ENCODE data around the gene EFNA4. TPM values are rescaled to one million over a fixed set of nuclear protein-coding genes. Genes with fewer than 3 reads are reported as not detected.

Gene EFNA4
- total RNA-seq, 1 donor from 2014 or later, result 2.6 TPM

DNA sequence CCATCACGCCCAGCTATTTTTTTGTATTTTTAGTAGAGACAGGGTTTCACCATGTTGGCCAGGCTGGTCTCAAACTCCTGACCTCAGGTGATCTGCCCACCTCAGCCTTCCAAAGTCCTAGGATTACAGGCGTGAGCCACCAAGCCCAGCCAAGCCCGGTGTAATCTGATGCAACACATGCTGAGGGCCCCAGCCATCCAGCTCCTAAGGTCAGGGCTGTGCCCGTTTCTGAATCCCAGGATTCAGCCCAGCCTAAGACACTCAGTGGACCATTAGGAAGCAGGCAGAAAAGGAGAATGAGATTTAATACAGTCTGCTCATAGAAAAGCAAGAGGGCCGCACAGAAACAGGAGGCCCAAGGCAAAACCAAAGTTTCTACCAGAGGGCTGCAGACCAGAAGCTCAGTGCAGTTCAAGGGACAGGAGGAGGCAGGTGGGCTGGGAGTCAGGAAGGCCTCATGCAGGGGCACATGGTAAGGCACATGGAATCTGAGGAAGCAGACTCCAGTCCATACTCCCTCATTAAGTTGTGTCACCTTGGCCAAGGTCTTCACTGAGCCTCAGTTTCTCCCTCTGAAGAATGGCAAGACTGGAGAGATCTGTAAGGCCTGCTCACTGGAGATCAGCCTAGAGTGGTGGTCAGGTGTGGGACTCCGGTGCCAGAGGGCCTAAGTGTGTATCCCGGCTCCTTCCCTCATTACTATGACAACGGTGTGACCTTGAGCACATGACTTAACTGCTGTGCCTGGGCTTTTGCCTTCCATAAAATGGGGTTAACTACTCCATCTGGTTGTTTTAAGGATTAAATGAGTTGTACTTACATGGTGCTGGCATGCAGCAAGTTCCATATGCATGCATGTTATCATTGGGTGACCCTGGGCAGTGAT is 14.8 kb upstream of the EFNA4 start:
- DNase-seq (no peak), ATAC-seq (ENCODE audit: poor library complexity) (no peak)
- intact Hi-C loops (cut with DNase I), result loop anchor here (5.0 kb wide), 1 partner anchor 34 kb away; no protein-coding TSS in a partner anchor

DNA sequence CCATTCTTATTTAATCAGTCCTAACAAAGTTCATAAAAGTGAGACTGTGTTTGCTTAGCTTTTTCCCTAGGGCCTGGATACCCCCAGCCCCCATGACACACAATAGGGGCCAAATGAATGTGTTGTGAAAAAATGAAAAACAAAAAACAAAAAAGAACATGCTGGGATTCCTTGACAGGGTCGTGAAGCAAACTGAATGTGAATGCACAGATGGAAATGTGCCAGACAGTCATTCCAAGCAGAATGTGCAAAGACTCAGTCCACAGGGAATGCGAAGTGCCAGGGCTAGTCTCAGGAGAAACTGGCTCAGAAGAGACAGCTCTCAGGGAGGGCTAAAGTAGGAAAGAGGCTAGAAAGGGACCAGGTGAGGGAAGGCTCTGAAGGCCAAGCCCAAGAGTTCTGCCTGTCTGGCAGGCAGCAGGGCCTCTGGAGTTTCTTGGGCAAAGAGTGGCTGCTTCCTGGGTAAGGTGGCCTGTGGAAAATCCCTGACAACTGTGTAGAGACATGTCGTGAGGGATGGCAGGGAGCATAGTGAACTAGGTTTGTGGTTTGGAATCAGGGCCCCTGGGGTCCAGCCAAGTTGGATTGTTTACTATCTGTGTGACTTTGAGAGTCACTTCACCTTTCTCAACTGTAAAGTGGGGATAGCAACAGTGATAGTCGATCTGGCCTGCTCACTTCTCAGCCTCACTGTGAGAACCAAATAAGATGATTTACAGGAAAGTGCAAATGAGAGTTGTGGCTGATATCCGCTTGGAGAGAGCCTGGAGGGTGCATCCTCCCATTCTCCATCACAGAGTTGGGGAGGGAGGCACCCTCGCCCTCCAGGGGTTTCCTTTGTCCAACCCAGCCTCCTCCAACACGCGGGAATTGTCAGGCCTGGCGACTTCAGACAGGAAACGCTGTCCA is 13.6 kb upstream of the EFNA4 start:
- DNase-seq (no peak), ATAC-seq (ENCODE audit: poor library complexity) (no peak)
- intact Hi-C loops (cut with DNase I), result loop anchor here (5.0 kb wide), 1 partner anchor 32 kb away; no protein-coding TSS in a partner anchor

DNA sequence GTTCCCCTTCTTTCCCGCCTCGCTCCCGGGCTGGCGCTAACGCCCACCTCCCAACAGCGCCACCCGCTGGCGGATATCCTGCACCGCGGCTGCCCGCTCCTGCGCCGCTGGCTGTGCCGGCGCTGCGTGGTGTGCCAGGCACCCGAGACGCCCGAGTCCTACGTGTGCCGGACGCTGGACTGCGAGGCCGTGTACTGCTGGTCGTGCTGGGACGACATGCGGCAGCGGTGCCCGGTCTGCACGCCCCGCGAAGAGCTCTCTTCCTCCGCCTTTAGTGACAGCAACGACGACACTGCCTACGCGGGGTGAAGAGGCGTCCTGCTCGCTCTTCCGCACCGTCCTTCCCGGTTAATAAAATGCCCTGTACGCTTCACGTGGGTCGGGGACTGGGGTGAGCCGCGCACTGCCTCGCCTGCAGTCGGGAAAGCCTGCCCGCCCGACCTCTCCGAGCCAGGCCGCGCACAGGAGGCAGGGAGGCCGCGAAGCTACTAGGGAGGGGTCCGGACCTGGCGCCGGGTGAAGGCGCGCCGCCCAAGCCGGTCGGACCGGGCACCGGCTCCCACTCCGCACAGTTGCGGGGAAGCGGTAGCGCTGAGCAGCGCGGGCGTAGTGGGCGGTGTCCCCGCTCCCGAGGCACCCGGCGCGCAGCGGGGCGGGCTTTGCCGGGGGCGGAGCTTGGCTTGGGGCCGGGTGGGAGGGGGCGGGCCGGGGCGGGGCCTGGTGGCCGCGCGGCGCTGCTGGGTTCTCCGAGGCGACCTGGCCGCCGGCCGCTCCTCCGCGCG is 12.8 kb upstream of the EFNA4 start, which contains the start of gene ADAM15:
ADAM15 (plus strand) TSS at position 757 of the 782 bp plus-strand sequence. CDS start 71 bp downstream, outside the sequence.
- ATAC-seq (ENCODE audit: poor library complexity), result peak; percentile 94
- intact Hi-C loops (cut with DNase I), result no loop called here
- DNase-seq, result peak; percentile 93

DNA sequence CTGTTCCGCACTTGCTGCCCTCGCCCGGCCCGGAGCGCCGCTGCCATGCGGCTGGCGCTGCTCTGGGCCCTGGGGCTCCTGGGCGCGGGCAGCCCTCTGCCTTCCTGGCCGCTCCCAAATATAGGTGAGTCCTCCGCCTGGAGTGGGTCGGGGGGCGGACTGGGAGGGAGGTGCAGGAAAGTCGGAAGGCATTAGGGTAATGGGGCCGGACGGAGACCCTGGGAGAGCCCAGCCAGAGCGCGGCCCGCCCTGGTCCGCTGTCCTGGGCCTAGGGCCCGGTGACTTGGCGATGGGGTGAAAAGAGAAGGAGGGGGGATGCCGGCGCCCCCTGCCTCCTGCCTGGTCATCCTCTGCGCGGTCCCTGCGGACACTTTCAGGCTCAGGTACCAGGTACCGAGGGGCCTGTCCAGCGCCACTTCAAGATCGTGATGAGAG is 12.2 kb upstream of the EFNA4 start:
- no peak for DNase-seq
- intact Hi-C loops (cut with DNase I), result no loop called here
- peak; percentile 4 for ATAC-seq (ENCODE audit: poor library complexity)

DNA sequence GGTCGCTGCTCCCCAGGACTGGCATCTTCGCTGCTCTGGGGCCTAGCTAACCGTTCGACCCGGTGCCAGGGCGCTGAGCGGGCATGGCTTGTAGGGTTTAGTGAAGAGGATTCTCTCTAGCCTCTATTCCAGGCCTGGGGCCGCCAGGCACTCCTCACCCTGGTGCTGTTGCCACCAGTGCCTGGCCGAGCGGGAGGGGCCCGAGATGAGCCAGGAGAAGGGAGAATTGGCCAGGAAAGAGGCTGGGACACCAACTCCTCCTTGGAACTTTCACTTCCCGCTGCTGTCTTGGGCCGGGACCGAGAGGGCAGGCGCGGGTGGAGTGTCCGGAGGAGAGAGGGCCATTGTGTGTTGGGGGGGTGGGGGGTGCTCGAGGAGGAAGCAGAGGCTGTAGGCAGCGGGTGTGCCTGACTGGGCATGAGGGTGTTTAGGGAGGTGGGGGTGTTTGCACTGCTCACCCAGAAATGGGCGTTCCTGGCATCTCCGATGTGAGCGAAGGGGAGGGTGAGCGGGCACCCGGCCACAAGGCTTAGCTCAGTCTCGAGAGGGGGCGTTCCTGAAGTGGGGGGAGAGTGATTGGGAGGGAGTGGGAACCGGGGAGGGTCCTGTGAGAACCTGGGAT is 11.7 kb upstream of the EFNA4 start:
- peak; percentile 80 for DNase-seq
- intact Hi-C loops (cut with DNase I), result no loop called here

DNA sequence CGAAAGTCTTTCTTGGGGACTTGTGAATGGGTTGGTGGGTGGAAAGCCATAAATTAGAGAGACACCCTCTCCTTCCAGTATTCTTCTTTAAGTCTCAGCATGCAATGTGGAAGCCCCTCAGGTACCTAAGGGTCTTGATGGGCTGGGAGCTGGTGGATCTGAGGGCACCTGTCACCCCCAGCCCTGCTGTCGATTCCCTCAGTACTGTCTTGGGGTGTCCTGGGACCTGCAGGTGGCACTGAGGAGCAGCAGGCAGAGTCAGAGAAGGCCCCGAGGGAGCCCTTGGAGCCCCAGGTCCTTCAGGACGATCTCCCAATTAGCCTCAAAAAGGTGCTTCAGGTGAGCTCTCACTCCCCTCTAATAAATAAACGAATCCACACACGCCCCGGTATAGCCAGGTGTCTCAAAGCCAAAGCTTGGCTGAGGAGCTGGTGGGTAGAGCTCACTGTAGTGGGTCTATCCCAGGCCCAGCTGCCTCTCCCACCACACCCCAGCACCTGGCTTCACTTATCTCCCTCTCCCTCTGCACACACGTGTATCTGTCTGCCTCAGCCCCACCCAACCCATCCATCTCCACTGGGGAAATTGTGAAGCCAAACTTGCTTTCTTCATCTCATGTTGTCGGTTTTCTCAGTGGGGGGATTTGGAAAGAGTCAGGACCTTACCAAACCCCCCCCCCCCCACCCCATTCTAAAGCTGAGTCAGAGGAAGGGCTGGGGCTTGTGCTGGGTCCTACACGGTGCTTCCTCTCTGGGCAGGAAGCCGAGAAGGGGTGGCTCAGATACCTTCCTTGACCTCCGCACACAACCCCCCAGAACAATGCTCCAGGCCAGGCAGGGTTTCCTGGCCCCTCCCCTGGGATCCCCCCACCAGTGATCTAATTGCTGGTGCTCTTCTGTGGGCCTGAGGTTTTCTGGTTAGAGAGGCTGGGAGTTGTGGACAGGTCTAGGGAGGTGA is 10.8 kb upstream of the EFNA4 start:
- ATAC-seq (ENCODE audit: poor library complexity) (no peak), DNase-seq (peak; percentile 68)
- intact Hi-C loops (cut with DNase I), result no loop called here

More for the DNA sequence above, 11.7 kb upstream of the EFNA4 start:
- ATAC-seq (ENCODE audit: poor library complexity), result peak; percentile 32

DNA sequence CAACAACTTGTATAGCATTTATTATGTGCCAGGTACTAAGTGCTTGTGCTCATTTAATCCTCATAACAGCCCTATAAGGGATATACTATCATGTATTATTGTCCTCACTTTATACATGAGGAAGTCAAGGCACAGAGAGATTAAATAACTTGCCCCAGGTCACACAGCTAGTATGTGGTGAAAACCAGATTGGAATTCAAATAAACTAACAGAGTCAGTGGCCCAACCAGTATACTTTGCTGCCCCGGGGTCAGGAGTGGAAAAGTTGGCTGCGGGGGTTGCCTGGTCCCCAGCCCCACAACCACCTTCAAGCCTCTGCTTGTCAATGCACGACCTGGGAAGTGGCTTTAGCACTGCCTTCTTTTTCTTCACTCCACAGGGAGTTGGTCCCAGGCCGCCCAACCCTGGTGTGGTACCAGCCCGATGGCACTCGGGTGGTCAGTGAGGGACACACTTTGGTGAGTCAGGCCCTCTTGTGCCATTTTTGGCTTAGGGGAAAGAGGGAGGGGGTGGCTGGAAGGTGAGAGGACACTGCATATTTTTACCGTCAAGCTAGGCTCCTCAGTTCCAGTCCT is 9.9 kb upstream of the EFNA4 start:
- ATAC-seq (ENCODE audit: poor library complexity) (no peak), DNase-seq (no peak)
- intact Hi-C loops (cut with DNase I), result no loop called here

DNA sequence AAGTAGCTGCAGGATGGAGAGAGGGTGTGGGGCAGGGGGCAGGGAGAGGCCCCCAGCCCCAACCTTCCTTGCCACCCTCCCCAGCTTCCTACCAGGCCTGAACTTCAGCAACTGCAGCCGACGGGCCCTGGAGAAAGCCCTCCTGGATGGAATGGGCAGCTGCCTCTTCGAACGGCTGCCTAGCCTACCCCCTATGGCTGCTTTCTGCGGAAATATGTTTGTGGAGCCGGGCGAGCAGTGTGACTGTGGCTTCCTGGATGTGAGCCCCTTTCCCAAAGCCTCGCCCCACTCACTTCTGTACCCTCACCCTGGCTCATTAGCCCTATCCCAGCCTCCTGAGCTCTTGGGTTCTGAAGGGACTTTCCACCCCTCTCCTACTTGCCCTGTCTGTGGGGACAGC is 6.4 kb upstream of the EFNA4 start:
- DNase-seq (no peak), ATAC-seq (ENCODE audit: poor library complexity) (no peak)
- intact Hi-C loops (cut with DNase I), result no loop called here

DNA sequence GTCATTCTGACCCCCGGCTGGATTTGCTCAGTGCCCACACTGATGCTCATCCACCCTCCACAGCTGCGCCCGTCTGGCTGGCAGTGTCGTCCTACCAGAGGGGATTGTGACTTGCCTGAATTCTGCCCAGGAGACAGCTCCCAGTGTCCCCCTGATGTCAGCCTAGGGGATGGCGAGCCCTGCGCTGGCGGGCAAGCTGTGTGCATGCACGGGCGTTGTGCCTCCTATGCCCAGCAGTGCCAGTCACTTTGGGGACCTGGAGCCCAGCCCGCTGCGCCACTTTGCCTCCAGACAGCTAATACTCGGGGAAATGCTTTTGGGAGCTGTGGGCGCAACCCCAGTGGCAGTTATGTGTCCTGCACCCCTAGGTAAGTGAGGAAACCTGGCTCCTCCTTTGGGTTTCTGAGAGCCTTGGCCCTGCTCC is 5.7 kb upstream of the EFNA4 start:
- intact Hi-C loops (cut with DNase I), result no loop called here
- DNase-seq (no peak), ATAC-seq (ENCODE audit: poor library complexity) (no peak)

DNA sequence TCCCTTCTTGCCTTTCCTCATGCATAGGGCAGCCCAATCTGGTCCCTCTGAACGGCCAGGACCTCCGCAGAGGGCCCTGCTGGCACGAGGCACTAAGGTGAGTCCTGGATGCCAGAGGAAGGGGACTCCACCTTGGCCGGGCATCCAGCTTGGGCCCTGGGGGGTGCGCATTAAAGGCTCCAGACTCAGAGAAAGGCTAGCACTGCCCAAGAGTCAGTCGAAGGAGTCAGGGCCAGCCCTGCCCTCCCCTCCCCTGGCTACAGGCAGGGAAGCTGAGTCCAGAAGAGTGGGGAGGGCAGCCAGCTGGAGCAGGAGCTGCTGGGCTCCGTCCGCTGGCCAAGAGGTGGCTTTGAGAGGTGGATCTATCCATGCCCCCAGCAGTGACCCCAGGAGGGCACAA is 2.8 kb upstream of the EFNA4 start:
- intact Hi-C loops (cut with DNase I), result loop anchor here (5.0 kb wide), 1 partner anchor 98 kb away; the partner anchor contains the start of gene PYGO2
- no peak for DNase-seq
- ATAC-seq (ENCODE audit: poor library complexity), result no peak

DNA sequence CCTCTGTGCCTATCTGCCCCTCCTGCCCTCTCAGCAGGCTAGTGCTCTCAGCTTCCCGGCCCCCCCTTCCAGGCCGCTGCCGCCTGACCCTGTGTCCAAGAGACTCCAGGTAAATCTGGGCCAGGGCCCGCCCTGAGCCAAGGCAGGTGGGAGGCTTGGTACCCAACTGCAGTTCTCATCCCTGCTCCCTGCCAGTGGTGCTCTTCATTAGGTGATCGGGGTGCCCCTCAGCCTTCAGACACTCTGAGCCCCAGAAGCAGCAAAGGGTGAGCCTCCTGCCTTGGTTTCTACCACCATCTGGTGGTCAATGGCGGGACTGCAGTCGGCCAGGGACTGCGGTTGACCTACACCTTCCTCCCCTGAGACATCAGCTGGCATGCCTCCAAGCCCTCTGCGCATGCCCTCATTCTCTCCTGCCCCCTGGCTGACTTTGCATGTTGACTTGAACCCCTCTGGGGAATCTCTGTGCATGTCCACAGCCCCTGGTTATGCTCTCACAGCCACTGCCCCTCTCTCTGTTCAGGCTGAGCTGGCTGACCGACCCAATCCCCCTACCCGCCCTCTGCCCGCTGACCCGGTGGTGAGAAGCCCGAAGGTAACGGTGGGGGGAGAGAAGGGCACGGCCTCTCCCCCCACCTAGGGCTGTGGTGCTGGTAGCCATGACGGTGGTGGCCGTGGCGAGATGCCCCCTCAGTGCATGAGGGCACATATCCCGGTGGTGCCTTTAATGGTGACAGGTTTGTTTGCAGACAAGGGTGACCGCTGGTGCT is 2.0 kb upstream of the EFNA4 start:
- ATAC-seq (ENCODE audit: poor library complexity), result peak; percentile 65
- DNase-seq, result peak; percentile 92
- intact Hi-C loops (cut with DNase I), result loop anchor here (5.0 kb wide), 1 partner anchor 99 kb away; the partner anchor contains the start of gene PYGO2

DNA sequence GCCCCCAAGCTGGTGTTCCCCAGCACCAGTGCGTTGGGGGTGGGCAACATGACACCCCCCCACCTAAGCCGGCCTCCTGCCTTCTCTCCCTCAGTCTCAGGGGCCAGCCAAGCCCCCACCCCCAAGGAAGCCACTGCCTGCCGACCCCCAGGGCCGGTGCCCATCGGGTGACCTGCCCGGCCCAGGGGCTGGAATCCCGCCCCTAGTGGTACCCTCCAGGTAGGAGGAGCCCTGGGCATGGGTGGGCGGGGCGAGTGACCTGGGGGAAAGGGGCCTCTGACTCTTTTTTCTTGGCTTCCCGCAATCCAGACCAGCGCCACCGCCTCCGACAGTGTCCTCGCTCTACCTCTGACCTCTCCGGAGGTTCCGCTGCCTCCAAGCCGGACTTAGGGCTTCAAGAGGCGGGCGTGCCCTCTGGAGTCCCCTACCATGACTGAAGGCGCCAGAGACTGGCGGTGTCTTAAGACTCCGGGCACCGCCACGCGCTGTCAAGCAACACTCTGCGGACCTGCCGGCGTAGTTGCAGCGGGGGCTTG is 1.3 kb upstream of the EFNA4 start:
- DNase-seq, result no peak
- peak; percentile 3 for ATAC-seq (ENCODE audit: poor library complexity)
- intact Hi-C loops (cut with DNase I), result loop anchor here (5.0 kb wide), 1 partner anchor 100 kb away; the partner anchor contains the start of gene PYGO2

DNA sequence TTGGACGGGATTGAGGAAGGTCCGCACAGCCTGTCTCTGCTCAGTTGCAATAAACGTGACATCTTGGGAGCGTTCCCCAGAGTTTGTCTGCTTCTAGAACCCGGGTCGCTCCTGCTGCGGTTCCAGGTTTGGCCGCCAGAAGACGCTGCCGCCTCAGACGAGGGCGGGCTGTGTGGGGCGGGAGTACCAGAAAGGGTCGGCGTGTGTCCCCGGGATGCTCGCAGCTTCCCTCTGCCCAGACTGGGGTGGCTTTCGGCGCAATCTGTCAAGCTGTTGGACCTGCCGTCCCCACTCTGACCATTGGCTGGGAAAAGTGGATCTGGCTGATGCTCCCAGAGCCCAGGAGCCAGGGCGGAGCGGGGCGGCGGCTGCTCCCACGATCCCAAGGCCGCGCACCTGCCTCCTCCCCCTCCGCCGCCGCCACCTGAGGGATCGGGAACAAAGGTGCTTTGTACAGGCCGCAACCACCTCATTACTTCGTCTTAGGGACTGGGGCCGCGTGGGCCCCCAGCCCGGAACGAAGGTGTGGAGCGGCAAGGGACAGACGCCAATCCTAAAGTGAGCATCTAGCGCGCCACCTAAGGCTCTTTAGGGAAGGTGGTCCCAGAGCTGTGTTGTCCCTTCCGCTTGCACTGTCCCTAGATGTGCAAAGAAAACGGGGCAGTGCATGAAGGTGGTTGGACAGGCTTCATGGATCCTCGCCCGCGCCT is 683 bp upstream of the EFNA4 start:
- peak; percentile 57 for ATAC-seq (ENCODE audit: poor library complexity)
- DNase-seq, result peak; percentile 77
- intact Hi-C loops (cut with DNase I), result loop anchor here (5.0 kb wide), 1 partner anchor 101 kb away; the partner anchor contains the start of gene PYGO2

DNA sequence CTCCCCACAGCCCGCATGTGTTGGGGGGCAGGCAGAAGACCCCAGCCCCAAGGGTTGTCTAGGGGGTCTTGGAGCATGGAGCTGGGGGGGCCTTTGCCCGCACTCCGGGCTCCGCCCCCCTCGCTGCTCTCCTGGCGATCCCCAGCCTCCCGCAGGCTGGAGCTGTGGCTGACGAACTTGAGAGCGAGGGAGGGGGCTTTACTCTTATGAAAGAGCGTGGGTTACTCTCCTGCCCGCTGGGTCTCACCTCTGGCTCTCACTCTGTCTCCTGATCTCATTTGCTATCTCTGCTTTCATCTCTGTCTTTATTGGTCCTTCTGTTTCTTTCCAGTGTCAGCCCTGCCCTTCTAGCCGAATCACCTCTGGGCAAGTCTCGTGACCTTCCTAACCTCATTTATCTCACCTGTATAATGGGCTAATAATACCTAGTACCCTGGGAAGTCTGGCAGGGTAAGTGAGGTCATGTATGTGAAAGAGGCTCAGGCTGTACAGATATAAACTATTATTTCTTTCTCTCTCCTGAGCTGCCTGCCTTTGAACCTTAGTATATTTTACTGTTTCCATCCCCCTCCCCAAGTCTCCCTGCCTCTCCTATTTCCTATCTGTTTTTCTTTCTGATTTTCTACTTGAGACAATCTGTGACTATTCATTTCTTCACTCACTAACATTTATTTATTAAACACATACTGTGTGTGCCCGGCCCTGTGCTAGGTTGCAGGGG is 731 bp downstream of the EFNA4 start:
- intact Hi-C loops (cut with DNase I), result loop anchor here (5.0 kb wide), 1 partner anchor 102 kb away; the partner anchor contains the start of gene PYGO2
- peak; percentile 18 for ATAC-seq (ENCODE audit: poor library complexity)
- no peak for DNase-seq
